ENCODE results near the gene PSD.

Gene PSD

GRCh38 chr10:102449321-102450123 lies 30.9 kb upstream of the PSD start:
- in situ Hi-C loops (cut with HindIII; ENCODE audit: low sequenced_read_pairs), result no loop called here

GRCh38 chr10:102444851-102445250 lies 26.3 kb upstream of the PSD start:
- in situ Hi-C loops (cut with HindIII; ENCODE audit: low sequenced_read_pairs), result no loop called here

GRCh38 chr10:102438374-102438773 lies 19.8 kb upstream of the PSD start:
- in situ Hi-C loops (cut with HindIII; ENCODE audit: low sequenced_read_pairs), result no loop called here

- in situ Hi-C loops (cut with HindIII; ENCODE audit: low sequenced_read_pairs), result no loop called here
Observed at GRCh38 chr10:102437515-102437914, 18.9 kb upstream of the PSD start.

- in situ Hi-C loops (cut with HindIII; ENCODE audit: low sequenced_read_pairs), result no loop called here
Observed at GRCh38 chr10:102436312-102436711, 17.7 kb upstream of the PSD start.

- in situ Hi-C loops (cut with HindIII; ENCODE audit: low sequenced_read_pairs), result no loop called here
Observed at GRCh38 chr10:102435529-102436233, 17.1 kb upstream of the PSD start.

- in situ Hi-C loops (cut with HindIII; ENCODE audit: low sequenced_read_pairs), result no loop called here
Observed at GRCh38 chr10:102435133-102435497, 16.5 kb upstream of the PSD start.

GRCh38 chr10:102434394-102435132 lies 16.0 kb upstream of the PSD start:
- in situ Hi-C loops (cut with HindIII; ENCODE audit: low sequenced_read_pairs), result no loop called here

GRCh38 chr10:102433619-102434046 lies 15.0 kb upstream of the PSD start:
- in situ Hi-C loops (cut with HindIII; ENCODE audit: low sequenced_read_pairs), result no loop called here

GRCh38 chr10:102432162-102432950 lies 13.8 kb upstream of the PSD start, which contains the start of gene CUEDC2:
Gene CUEDC2 (minus strand): TSS chr10:102432574. CDS start chr10:102425188, 7,386 bp downstream.
- in situ Hi-C loops (cut with HindIII; ENCODE audit: low sequenced_read_pairs), result no loop called here

- in situ Hi-C loops (cut with HindIII; ENCODE audit: low sequenced_read_pairs), result no loop called here
Observed at GRCh38 chr10:102431452-102432124, 13.0 kb upstream of the PSD start.

- in situ Hi-C loops (cut with HindIII; ENCODE audit: low sequenced_read_pairs), result no loop called here
Observed at GRCh38 chr10:102429468-102429867, 10.9 kb upstream of the PSD start.

GRCh38 chr10:102426803-102427287 lies 8.3 kb upstream of the PSD start:
- in situ Hi-C loops (cut with HindIII; ENCODE audit: low sequenced_read_pairs), result no loop called here

GRCh38 chr10:102425444-102425843 lies 6.9 kb upstream of the PSD start:
- in situ Hi-C loops (cut with HindIII; ENCODE audit: low sequenced_read_pairs), result no loop called here

- in situ Hi-C loops (cut with HindIII; ENCODE audit: low sequenced_read_pairs), result no loop called here
Observed at GRCh38 chr10:102424916-102425315, 6.3 kb upstream of the PSD start.

GRCh38 chr10:102424145-102424544 lies 5.6 kb upstream of the PSD start:
- in situ Hi-C loops (cut with HindIII; ENCODE audit: low sequenced_read_pairs), result no loop called here

GRCh38 chr10:102423372-102423968 lies 4.9 kb upstream of the PSD start:
- in situ Hi-C loops (cut with HindIII; ENCODE audit: low sequenced_read_pairs), result no loop called here

- in situ Hi-C loops (cut with HindIII; ENCODE audit: low sequenced_read_pairs), result no loop called here
Observed at GRCh38 chr10:102422545-102423129, 4.1 kb upstream of the PSD start.
